ENCODE data around the gene MFRP.

Gene MFRP

GRCh38 chr11:119368121-119369034 is 21.9 kb upstream of the MFRP start:
- DNase-seq (ENCODE audit: insufficient read length, low spot score) (no peak), FAIRE-seq (no peak)

DNA sequence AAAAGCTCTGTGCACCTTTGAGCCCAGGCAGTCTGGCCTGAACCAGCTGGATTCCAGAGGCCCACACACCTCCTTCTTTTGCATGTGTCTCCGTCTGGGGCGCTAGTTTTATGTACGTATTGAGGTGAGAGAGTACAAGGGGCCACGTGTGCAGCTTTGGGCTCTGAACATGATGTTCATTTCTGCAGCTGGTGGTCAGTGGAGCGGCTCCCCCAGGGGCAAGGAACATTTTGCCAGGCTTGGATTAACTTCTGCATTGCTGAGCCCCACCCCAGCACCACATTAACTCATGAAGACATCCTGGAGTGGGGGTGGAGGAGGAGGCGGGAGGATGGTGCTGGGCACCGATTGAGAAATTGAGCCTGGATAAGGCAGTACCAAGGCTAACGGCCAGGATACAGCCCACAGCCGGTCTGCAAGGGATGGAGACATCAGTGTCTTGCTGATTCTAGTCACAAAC is 21.2 kb upstream of the MFRP start:
- no peak for TF ChIP-seq POLR2A (IDR thresholded peaks at IDR 0.05; ENCODE audit: low read depth, low read length)
- FAIRE-seq = no peak
- DNase-seq (ENCODE audit: insufficient read length, low spot score) = no peak

More at GRCh38 chr11:119368121-119369034, 21.9 kb upstream of the MFRP start:
- TF ChIP-seq POLR2A (IDR thresholded peaks at IDR 0.05; ENCODE audit: low read depth, low read length) = no peak

DNA sequence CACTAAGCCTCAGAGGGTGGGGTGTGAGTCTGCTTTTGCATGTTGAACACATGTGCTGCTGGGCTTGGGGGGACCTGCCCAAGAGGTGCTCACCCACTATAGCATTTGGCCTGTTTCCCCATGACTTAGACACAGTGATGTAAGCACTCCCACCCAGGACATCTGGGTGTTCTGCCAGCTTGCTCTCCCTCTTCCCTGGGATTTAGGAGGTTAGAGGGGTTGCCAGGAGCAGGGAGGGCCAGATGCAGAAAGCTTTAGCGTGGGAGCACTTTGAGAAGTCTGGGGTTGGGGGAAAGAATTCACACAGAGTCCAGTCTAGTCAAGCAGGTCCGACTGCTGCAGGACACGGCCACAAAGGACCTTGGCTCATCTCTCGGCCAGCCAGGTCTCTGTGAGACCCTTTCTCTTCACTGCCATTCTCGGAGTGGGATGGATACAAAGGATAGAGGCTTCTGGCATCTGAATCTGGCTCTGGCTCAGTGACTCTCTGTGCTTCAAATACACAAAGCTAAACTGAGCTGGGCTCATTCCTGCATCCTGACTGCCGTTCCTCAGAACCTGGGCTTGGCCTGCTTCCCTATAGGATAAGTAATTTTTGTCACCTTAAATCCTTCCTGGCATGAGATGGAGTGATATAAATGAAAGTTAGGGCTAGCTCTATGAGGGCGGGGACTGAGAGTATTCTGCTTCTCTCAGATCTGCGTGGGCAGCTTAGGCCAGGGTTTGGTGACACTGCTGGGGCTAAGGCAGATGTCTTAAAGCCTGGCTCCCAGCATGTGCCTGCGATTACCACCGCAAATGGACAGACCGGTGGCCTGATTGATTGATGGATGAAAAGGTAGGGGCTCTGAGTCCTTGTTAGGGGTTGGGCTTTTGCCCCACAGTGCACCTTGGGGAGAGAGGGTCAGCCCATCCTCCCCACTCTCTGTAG is 20.4 kb upstream of the MFRP start:
- TF ChIP-seq POLR2A (IDR thresholded peaks at IDR 0.05; ENCODE audit: low read depth, low read length) = no peak
- FAIRE-seq (no peak), DNase-seq (ENCODE audit: insufficient read length, low spot score) (no peak)

- no peak for TF ChIP-seq POLR2A (IDR thresholded peaks at IDR 0.05; ENCODE audit: low read depth, low read length)
- FAIRE-seq (no peak), DNase-seq (ENCODE audit: insufficient read length, low spot score) (no peak)
These were observed 18.6 kb upstream of the MFRP start for GRCh38 chr11:119365071-119365591.

GRCh38 chr11:119363851-119364590 is 17.5 kb upstream of the MFRP start:
- FAIRE-seq (no peak), DNase-seq (ENCODE audit: insufficient read length, low spot score) (no peak)
- 0 out of 2 replicates have a peak, but pooled peaks have one; percentile 23 for TF ChIP-seq POLR2A (IDR thresholded peaks at IDR 0.05; ENCODE audit: low read depth, low read length)

DNA sequence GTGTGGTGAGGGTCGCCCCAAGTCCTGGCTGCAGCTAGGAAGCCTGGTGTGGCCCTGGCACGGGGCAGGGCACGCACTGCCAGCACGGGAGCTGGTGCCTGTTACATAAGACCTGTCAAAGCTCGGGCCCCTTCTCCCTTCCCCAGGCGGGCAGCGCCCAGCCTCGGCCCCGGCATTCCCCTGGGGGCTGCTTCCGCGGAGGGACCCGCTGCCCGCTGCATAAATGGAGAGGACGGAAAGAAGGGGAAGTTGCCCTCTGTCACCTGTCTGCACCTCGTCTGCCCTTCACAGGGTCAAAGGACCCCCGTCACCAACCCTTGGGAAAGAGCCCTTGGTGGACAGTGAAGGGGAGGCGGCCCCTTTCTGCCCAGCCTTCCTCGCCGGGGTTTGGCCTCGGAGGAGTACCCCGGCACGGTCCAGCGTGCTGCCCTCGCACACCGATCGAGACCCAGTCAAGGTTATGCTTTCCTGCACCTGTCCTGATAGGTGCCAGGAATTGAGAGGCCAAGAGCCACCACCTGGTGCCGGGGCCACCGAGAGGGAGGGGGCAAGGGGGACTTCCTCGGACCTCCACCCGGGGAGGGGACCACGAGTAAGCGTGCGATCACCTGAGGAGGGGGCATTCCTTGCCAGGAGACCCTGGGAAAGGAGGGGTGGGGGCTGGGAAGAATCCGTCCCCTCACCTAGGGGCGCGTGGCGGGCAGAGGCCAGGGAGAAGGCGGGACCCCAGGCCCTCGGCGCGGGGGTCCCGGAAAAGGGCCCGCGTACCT is 16.8 kb upstream of the MFRP start:
- no peak for DNase-seq (ENCODE audit: insufficient read length, low spot score)
- no peak for FAIRE-seq
- no peak for TF ChIP-seq POLR2A (IDR thresholded peaks at IDR 0.05; ENCODE audit: low read depth, low read length)

DNA sequence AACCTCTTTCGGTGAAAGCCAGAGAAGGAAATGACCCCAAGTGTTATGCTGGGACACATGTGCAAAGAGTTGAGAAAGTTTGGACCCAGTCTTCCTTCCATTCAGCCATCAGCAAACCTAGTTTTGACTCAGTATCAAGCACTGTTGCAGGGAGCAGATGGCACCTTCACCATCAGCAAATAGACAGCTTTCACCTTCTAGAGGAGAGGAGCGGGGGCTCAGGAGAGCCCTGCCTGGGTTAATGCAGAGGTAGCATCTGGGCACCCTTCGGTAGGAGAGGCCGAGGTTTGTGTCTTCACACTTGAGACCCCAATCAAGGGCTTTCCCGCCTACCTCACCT is 16.2 kb upstream of the MFRP start:
- FAIRE-seq = no peak
- no peak for DNase-seq (ENCODE audit: insufficient read length, low spot score)
- TF ChIP-seq POLR2A (IDR thresholded peaks at IDR 0.05; ENCODE audit: low read depth, low read length) = no peak

GRCh38 chr11:119361941-119362725 is 15.6 kb upstream of the MFRP start:
- DNase-seq (ENCODE audit: insufficient read length, low spot score) = no peak
- TF ChIP-seq POLR2A (IDR thresholded peaks at IDR 0.05; ENCODE audit: low read depth, low read length) = no peak
- FAIRE-seq = no peak

DNA sequence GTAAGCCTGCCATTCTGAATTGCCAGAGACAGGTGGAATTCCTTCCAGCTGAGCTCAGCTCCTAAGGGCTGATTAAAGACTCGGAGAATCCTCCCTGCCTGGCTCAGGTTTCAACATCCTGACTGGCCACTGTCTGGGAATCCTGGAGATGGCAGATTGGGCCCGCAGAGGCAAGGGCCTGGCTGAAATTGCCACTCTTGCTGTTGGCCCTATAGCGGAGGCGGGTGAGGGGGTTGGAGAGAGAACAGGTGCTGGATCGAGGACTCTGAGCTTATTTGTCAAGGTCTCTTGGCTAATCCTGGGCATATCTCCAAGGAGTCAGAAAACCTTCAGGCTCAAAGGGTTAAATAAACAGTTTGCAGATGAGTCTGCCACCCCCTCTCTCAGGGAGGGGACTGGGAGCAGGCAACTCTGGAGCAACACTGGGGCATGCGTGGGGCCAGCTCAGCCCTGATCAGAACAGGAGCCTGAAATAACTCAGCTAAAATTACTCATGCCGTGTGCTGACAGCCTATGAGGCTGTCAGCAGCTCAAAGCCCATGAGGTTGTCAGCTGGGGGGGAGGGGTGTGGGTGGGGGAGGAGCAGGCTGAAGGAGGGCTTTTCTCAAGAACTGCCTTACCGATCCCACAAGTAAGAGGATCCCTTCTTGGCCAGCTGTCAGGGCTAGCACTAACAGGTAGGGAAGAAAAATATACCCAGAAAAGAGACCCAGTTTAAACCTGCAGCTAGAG is 14.7 kb upstream of the MFRP start:
- no peak for TF ChIP-seq POLR2A (IDR thresholded peaks at IDR 0.05; ENCODE audit: low read depth, low read length)
- FAIRE-seq (peak; percentile 20), DNase-seq (ENCODE audit: insufficient read length, low spot score) (peak; percentile 73)

- no peak for FAIRE-seq
- DNase-seq (ENCODE audit: insufficient read length, low spot score) = no peak
- no peak for TF ChIP-seq POLR2A (IDR thresholded peaks at IDR 0.05; ENCODE audit: low read depth, low read length)
These were observed 13.1 kb upstream of the MFRP start for GRCh38 chr11:119359365-119360214.

GRCh38 chr11:119357074-119357473 is 10.6 kb upstream of the MFRP start:
- FAIRE-seq (no peak), DNase-seq (ENCODE audit: insufficient read length, low spot score) (no peak)
- no peak for TF ChIP-seq POLR2A (IDR thresholded peaks at IDR 0.05; ENCODE audit: low read depth, low read length)
